Measurements from ENCODE around the gene KRT3. TPM values are rescaled to one million over a fixed set of nuclear protein-coding genes. Genes with fewer than 3 reads are reported as not detected.

Gene KRT3
- total RNA-seq, 1 donor from 2014 or later, result not detected

- H3K27ac Mint-ChIP-seq (ENCODE audit: unreplicated experiment), result no peak overlapping the region
- DNase-seq (ENCODE audit: low spot score), result no peak
- H3K36me3 Mint-ChIP-seq (ENCODE audit: low read depth, unreplicated experiment), result no peaks in the 10 kb centered on the region
- peaks cover 2% of the 10 kb centered on the region for H3K27me3 Mint-ChIP-seq (ENCODE audit: unreplicated experiment)
- no peaks in the 10 kb centered on the region for H3K9me3 Mint-ChIP-seq (ENCODE audit: unreplicated experiment)
- H3K4me3 Mint-ChIP-seq (ENCODE audit: unreplicated experiment), result no peak overlapping the region
- TF ChIP-seq CTCF (IDR thresholded peaks at IDR 0.05; ENCODE audit: unreplicated experiment), result no peak
- H3K4me1 Mint-ChIP-seq (ENCODE audit: unreplicated experiment), result no peaks in the 10 kb centered on the region
Observed at GRCh38 chr12:52745554-52745953, 50.4 kb downstream of the KRT3 start.

GRCh38 chr12:52744493-52745156 is 51.3 kb downstream of the KRT3 start:
- no peak overlapping the region for H3K4me3 Mint-ChIP-seq (ENCODE audit: unreplicated experiment)
- TF ChIP-seq CTCF (IDR thresholded peaks at IDR 0.05; ENCODE audit: unreplicated experiment), result no peak
- peaks cover 2% of the 10 kb centered on the region for H3K27me3 Mint-ChIP-seq (ENCODE audit: unreplicated experiment)
- H3K27ac Mint-ChIP-seq (ENCODE audit: unreplicated experiment), result no peak overlapping the region
- H3K4me1 Mint-ChIP-seq (ENCODE audit: unreplicated experiment), result no peaks in the 10 kb centered on the region
- DNase-seq (ENCODE audit: low spot score), result no peak
- no peaks in the 10 kb centered on the region for H3K36me3 Mint-ChIP-seq (ENCODE audit: low read depth, unreplicated experiment)
- no peaks in the 10 kb centered on the region for H3K9me3 Mint-ChIP-seq (ENCODE audit: unreplicated experiment)

GRCh38 chr12:52742822-52743457 is 53.0 kb downstream of the KRT3 start:
- no peak overlapping the region for H3K27ac Mint-ChIP-seq (ENCODE audit: unreplicated experiment)
- TF ChIP-seq CTCF (IDR thresholded peaks at IDR 0.05; ENCODE audit: unreplicated experiment), result no peak
- H3K9me3 Mint-ChIP-seq (ENCODE audit: unreplicated experiment), result no peaks in the 10 kb centered on the region
- peaks cover 2% of the 10 kb centered on the region for H3K27me3 Mint-ChIP-seq (ENCODE audit: unreplicated experiment)
- DNase-seq (ENCODE audit: low spot score), result no peak
- no peaks in the 10 kb centered on the region for H3K36me3 Mint-ChIP-seq (ENCODE audit: low read depth, unreplicated experiment)
- H3K4me1 Mint-ChIP-seq (ENCODE audit: unreplicated experiment), result no peaks in the 10 kb centered on the region
- no peak overlapping the region for H3K4me3 Mint-ChIP-seq (ENCODE audit: unreplicated experiment)

GRCh38 chr12:52742196-52742580 is 53.7 kb downstream of the KRT3 start:
- no peaks in the 10 kb centered on the region for H3K9me3 Mint-ChIP-seq (ENCODE audit: unreplicated experiment)
- H3K27me3 Mint-ChIP-seq (ENCODE audit: unreplicated experiment), result peaks cover 2% of the 10 kb centered on the region
- TF ChIP-seq CTCF (IDR thresholded peaks at IDR 0.05; ENCODE audit: unreplicated experiment), result no peak
- no peaks in the 10 kb centered on the region for H3K36me3 Mint-ChIP-seq (ENCODE audit: low read depth, unreplicated experiment)
- no peak overlapping the region for H3K4me3 Mint-ChIP-seq (ENCODE audit: unreplicated experiment)
- no peak overlapping the region for H3K27ac Mint-ChIP-seq (ENCODE audit: unreplicated experiment)
- DNase-seq (ENCODE audit: low spot score), result no peak
- no peaks in the 10 kb centered on the region for H3K4me1 Mint-ChIP-seq (ENCODE audit: unreplicated experiment)
